C4-2B (cell line): ENCODE data around the gene PHLDB1.

Experiments
- ZFX ChIP-seq: fragments of 450-650 bp; IDR thresholded peaks from 2 replicates; pipeline ENCODE4 v1.6.1; 2017
- TF ChIP-seq, protein P1 (sequence below): fragments of 450-650 bp; conservative IDR thresholded peaks from 2 replicates; pipeline ENCODE4 v1.5.1; 2017; ENCODE audit warnings: mild to moderate bottlenecking

- TF ChIP-seq, protein P1, sequence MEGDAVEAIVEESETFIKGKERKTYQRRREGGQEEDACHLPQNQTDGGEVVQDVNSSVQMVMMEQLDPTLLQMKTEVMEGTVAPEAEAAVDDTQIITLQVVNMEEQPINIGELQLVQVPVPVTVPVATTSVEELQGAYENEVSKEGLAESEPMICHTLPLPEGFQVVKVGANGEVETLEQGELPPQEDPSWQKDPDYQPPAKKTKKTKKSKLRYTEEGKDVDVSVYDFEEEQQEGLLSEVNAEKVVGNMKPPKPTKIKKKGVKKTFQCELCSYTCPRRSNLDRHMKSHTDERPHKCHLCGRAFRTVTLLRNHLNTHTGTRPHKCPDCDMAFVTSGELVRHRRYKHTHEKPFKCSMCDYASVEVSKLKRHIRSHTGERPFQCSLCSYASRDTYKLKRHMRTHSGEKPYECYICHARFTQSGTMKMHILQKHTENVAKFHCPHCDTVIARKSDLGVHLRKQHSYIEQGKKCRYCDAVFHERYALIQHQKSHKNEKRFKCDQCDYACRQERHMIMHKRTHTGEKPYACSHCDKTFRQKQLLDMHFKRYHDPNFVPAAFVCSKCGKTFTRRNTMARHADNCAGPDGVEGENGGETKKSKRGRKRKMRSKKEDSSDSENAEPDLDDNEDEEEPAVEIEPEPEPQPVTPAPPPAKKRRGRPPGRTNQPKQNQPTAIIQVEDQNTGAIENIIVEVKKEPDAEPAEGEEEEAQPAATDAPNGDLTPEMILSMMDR = no peak
- no peak for TF ChIP-seq ZFX
These were observed 46.6 kb upstream of the PHLDB1 start for GRCh38 chr11:118560806-118561205.
